Measurements from ENCODE around the gene BRMS1. TPM values are rescaled to one million over a fixed set of nuclear protein-coding genes. Genes with fewer than 3 reads are reported as not detected.

Gene BRMS1
- total RNA-seq, 1 experiment from 2014 or later = 123 TPM

GRCh38 chr11:66288671-66289547 lies 56.0 kb downstream of the BRMS1 start, which contains the start of gene YIF1A:
Gene YIF1A, minus strand, starts transcription at chr11:66289143. Its CDS starts 158 bp downstream, at chr11:66288985.
- peak; percentile 97 for ATAC-seq
- no peaks in the 10 kb centered on the region for H3K9me3 ChIP-seq (ENCODE audit: low read length)
- intact Hi-C loops (cut with micrococcal nuclease) = no loop called here
- H3K4me1 ChIP-seq (ENCODE audit: insufficient read depth, low read length) = peaks cover 18% of the 10 kb centered on the region
- no peaks in the 10 kb centered on the region for H3F3A ChIP-seq (ENCODE audit: low read length, unreplicated experiment)
- H3K9me2 ChIP-seq (replicated peaks; ENCODE audit: low read length) = no peaks in the 10 kb centered on the region
- TF ChIP-seq CTCF (conservative IDR thresholded peaks at IDR 0.05; ENCODE audit: low read depth, low read length) = no peak
- no peak for TF ChIP-seq EZH2 (IDR thresholded peaks at IDR 0.05; ENCODE audit: low read length, unreplicated experiment)
- TF ChIP-seq EZH2phosphoT487 (IDR thresholded peaks at IDR 0.05; ENCODE audit: borderline replicate concordance, low read length) = no peak
- CTCF ChIA-PET = interaction anchor here (0.6 to 1.4 kb wide), 4 partner anchors 24 to 1344 kb away, joined by 3 to 6 read pairs (median 4); partner anchors contain the start of gene RIN1
- peak within 1 kb of the TSS; percentile 97 for H3K4me2 ChIP-seq (ENCODE audit: low read length)
- H2AFZ ChIP-seq (ENCODE audit: low read length) = peak within 1 kb of the TSS; percentile 78
- H3K27me3 ChIP-seq (ENCODE audit: low read length) = peaks cover 12% of the 10 kb centered on the region
- peak within 1 kb of the TSS; percentile 94 for H3K9ac ChIP-seq (ENCODE audit: low read length)
- peak within 1 kb of the TSS; percentile 90 for H3K4me3 ChIP-seq (ENCODE audit: low read length)
- peaks cover 23% of the 10 kb centered on the region for H3K79me2 ChIP-seq (ENCODE audit: low read length)
- peak within 1 kb of the TSS; percentile 70 for H3K27ac ChIP-seq (ENCODE audit: low read length)
- no TSS peak for BruUV-seq (replicated peaks)
- DNase-seq = peak; percentile 100
- no peaks in the 10 kb centered on the region for H3K36me3 ChIP-seq (ENCODE audit: low read depth, low read length)
- POLR2A ChIA-PET (ENCODE audit: unreplicated experiment) = interaction anchor here (0.5 to 1.6 kb wide), 10 partner anchors 7 to 223 kb away, joined by 3 to 11 read pairs (median 4); partner anchors contain the start of genes DPP3 and RIN1
- no peaks in the 10 kb centered on the region for H4K20me1 ChIP-seq (ENCODE audit: low read length)

GRCh38 chr11:66287889-66288670 lies 56.8 kb downstream of the BRMS1 start:
- CTCF ChIA-PET = interaction anchor here (1.1 kb wide), 1 partner anchor 48 kb away, joined by 5 read pairs; the partner anchor contains the start of gene RIN1
- intact Hi-C loops (cut with micrococcal nuclease) = no loop called here
- Histone ChIP-seq H3K9me3 (ENCODE audit: low read length) (no peaks in the 10 kb centered on the region), H3K9ac (ENCODE audit: low read length) (peak overlapping the region; percentile 94), H3K4me2 (ENCODE audit: low read length) (peak overlapping the region; percentile 97), H4K20me1 (ENCODE audit: low read length) (no peaks in the 10 kb centered on the region), H3K9me2 (replicated peaks; ENCODE audit: low read length) (no peaks in the 10 kb centered on the region), H3K4me1 (ENCODE audit: insufficient read depth, low read length) (peaks cover 18% of the 10 kb centered on the region), H2AFZ (ENCODE audit: low read length) (peak overlapping the region; percentile 78), H3K79me2 (ENCODE audit: low read length) (peaks cover 23% of the 10 kb centered on the region), H3K27ac (ENCODE audit: low read length) (peak overlapping the region; percentile 70), H3K36me3 (ENCODE audit: low read depth, low read length) (no peaks in the 10 kb centered on the region), H3K4me3 (ENCODE audit: low read length) (peak overlapping the region; percentile 90), H3F3A (ENCODE audit: low read length, unreplicated experiment) (no peaks in the 10 kb centered on the region), H3K27me3 (ENCODE audit: low read length) (peaks cover 12% of the 10 kb centered on the region)
- POLR2A ChIA-PET (ENCODE audit: unreplicated experiment) = interaction anchor here (0.6 to 1.6 kb wide), 3 partner anchors 9 to 48 kb away, joined by 8 to 13 read pairs (median 11); partner anchors contain the start of gene RIN1
- ATAC-seq = no peak
- DNase-seq = peak; percentile 25
- BruUV-seq (replicated peaks) = TSS peak; percentile 55
- TF ChIP-seq CTCF (conservative IDR thresholded peaks at IDR 0.05; ENCODE audit: low read depth, low read length) (no peak), EZH2phosphoT487 (IDR thresholded peaks at IDR 0.05; ENCODE audit: borderline replicate concordance, low read length) (no peak), EZH2 (IDR thresholded peaks at IDR 0.05; ENCODE audit: low read length, unreplicated experiment) (no peak)

Other genes starting within 250 kb of the BRMS1 start
- gene KLC2, start 87.4 kb downstream of the BRMS1 start, total RNA-seq (2014; rRNA removed) = 32.1 and 51.5 TPM in 2 replicates
- 355 and 380 TPM in 2 replicates for gene RAB1B, start 76.5 kb downstream of the BRMS1 start, total RNA-seq (2014; rRNA removed)
- 2.2 and 5.2 TPM in 2 replicates for gene CNIH2, start 66.9 kb downstream of the BRMS1 start, total RNA-seq (2014; rRNA removed)
- gene YIF1A, start 56.0 kb downstream of the BRMS1 start, total RNA-seq (2014; rRNA removed) = 196 and 236 TPM in 2 replicates
- not detected in 2 replicates for gene TMEM151A, start 53.2 kb downstream of the BRMS1 start, total RNA-seq (2014; rRNA removed)
- not detected in 2 replicates for gene CD248, start 28.1 kb downstream of the BRMS1 start, total RNA-seq (2014; rRNA removed)
- 41.2 and 71.8 TPM in 2 replicates for gene RIN1, start 8.7 kb downstream of the BRMS1 start, total RNA-seq (2014; rRNA removed)
- 38.9 and 41.1 TPM in 2 replicates for gene B4GAT1, start 2.5 kb upstream of the BRMS1 start, total RNA-seq (2014; rRNA removed)
- gene SLC29A2, start 26.7 kb upstream of the BRMS1 start, total RNA-seq (2014; rRNA removed) = 25.5 and 27.8 TPM in 2 replicates
- not detected in 2 replicates for gene NPAS4, start 75.9 kb upstream of the BRMS1 start, total RNA-seq (2014; rRNA removed)
- gene MRPL11, start 93.7 kb upstream of the BRMS1 start, total RNA-seq (2014; rRNA removed) = 214 and 321 TPM in 2 replicates
- gene PELI3, start 121.8 kb upstream of the BRMS1 start, total RNA-seq (2014; rRNA removed) = 22.9 and 35.2 TPM in 2 replicates
- gene DPP3, start 135.3 kb upstream of the BRMS1 start, total RNA-seq (2014; rRNA removed) = 135 and 165 TPM in 2 replicates
- gene BBS1, start 165.5 kb upstream of the BRMS1 start, total RNA-seq (2014; rRNA removed) = 24.4 and 28.4 TPM in 2 replicates
- gene ZDHHC24, start 200.9 kb upstream of the BRMS1 start, total RNA-seq (2014; rRNA removed) = 15.1 and 19.7 TPM in 2 replicates
- not detected in 2 replicates for gene ACTN3, start 201.8 kb upstream of the BRMS1 start, total RNA-seq (2014; rRNA removed)
- gene CTSF, start 223.5 kb upstream of the BRMS1 start, total RNA-seq (2014; rRNA removed) = 9.4 and 11.8 TPM in 2 replicates
- gene CCDC87, start 248.0 kb upstream of the BRMS1 start, total RNA-seq (2014; rRNA removed) = 0.69 TPM in 1 of 2 replicates, not detected in the other
- gene CCS, start 248.1 kb upstream of the BRMS1 start, total RNA-seq (2014; rRNA removed) = 43.8 and 56.8 TPM in 2 replicates

Data from PC-3 (cell line).